Uterus (tissue), 2 donors: ENCODE data around the gene SGCE.

Experiments
- CTCF ChIP-seq, 4 experiments: fragments of 200-600 bp in 2 of 4; fragments of 450-650 bp in 2 of 4; sonication (generic) in 2 of 4; IDR thresholded peaks; one replicate each; pipeline ENCODE4 v1.5.1; 2016 to 2019; ENCODE audit warnings: antibody characterized with exemption in 4 of 4, mild to moderate bottlenecking in 2 of 4, moderate library complexity in 1 of 4
- POLR2A ChIP-seq, 2 donors: fragments of 450-650 bp; IDR thresholded peaks; one replicate each; pipeline ENCODE4 v1.6.1; 2016; ENCODE audit warnings: antibody characterized with exemption in 2 of 2, mild to moderate bottlenecking in 1 of 2, moderate library complexity in 1 of 2

GRCh38 chr7:94590526-94591162 is 65.3 kb downstream of the SGCE start:
- TF ChIP-seq CTCF (IDR thresholded peaks at IDR 0.05) (no peak), POLR2A (IDR thresholded peaks at IDR 0.05) (no peak)
